ENCODE data around the gene PLEKHN1.

The PLEKHN1 gene

GRCh38 chr1:966704-967300 lies 520 bp downstream of the PLEKHN1 start (continued):
- TF ChIP-seq TSHZ1 (tag by site-specific recombination; IDR thresholded peaks at IDR 0.05; ENCODE audit: borderline replicate concordance) (no peak), AEBP2 (tag by site-specific recombination; IDR thresholded peaks at IDR 0.05; ENCODE audit: borderline replicate concordance) (no peak), ZNF354C (tag by site-specific recombination; IDR thresholded peaks at IDR 0.05; ENCODE audit: borderline replicate concordance, low read depth) (no peak), ZNF292 (tag by site-specific recombination; IDR thresholded peaks at IDR 0.05; ENCODE audit: borderline replicate concordance, low read depth) (no peak), ZNF239 (tag by site-specific recombination; IDR thresholded peaks at IDR 0.05) (no peak), FEZF1 (tag by site-specific recombination; IDR thresholded peaks at IDR 0.05) (no peak), ZNF280D (tag by site-specific recombination; IDR thresholded peaks at IDR 0.05) (no peak), ZXDB (tag by site-specific recombination; IDR thresholded peaks at IDR 0.05) (peak; percentile 30; the same call in 1 of the 2 replicates), ZNF140 (tag by site-specific recombination; IDR thresholded peaks at IDR 0.05) (no peak), ZNF341 (tag by site-specific recombination; IDR thresholded peaks at IDR 0.05; ENCODE audit: low read depth) (peak; percentile 70; the same call in 1 of the 2 replicates), ZNF19 (tag by site-specific recombination; IDR thresholded peaks at IDR 0.05; ENCODE audit: low read depth) (no peak), ZNF558 (tag by site-specific recombination; IDR thresholded peaks at IDR 0.05) (no peak), ZNF138 (tag by site-specific recombination; IDR thresholded peaks at IDR 0.05; ENCODE audit: borderline replicate concordance) (no peak), ZNF791 (tag by site-specific recombination; IDR thresholded peaks at IDR 0.05) (no peak), ZNF16 (tag by site-specific recombination; IDR thresholded peaks at IDR 0.05; ENCODE audit: low read depth) (no peak), ZNF610 (tag by site-specific recombination; IDR thresholded peaks at IDR 0.05; ENCODE audit: borderline replicate concordance) (no peak), ZBTB49 (tag by site-specific recombination; IDR thresholded peaks at IDR 0.05; ENCODE audit: low read depth) (no peak), ZNF211 (tag by site-specific recombination; IDR thresholded peaks at IDR 0.05; ENCODE audit: low read depth) (no peak), ZSCAN23 (tag by site-specific recombination; IDR thresholded peaks at IDR 0.05) (no peak), ZNF639 (tag by site-specific recombination; IDR thresholded peaks at IDR 0.05) (peak; percentile 38; the same call in 1 of the 2 replicates), ZNF623 (tag by site-specific recombination; IDR thresholded peaks at IDR 0.05) (no peak), KLF16 (tag by site-specific recombination; IDR thresholded peaks at IDR 0.05) (peak; percentile 62), ZSCAN18 (tag by site-specific recombination; IDR thresholded peaks at IDR 0.05) (no peak), REPIN1 (tag by site-specific recombination; IDR thresholded peaks at IDR 0.05; ENCODE audit: low read depth) (peak; percentile 47; the same call in 1 of the 2 replicates), ZBTB17 (tag by site-specific recombination; IDR thresholded peaks at IDR 0.05) (peak; percentile 37; the same call in 1 of the 2 replicates), ZNF473 (tag by site-specific recombination; IDR thresholded peaks at IDR 0.05) (no peak), ZEB2 (tag by site-specific recombination; IDR thresholded peaks at IDR 0.05) (peak; percentile 71)

All from HEK293 (cell line).